CD4-positive, alpha-beta T cell treated with Interleukin-6 at 100 ng/mL for 8 hours (primary cell): ENCODE results near the gene FAAP100.

Experiments
- DNase-seq: peaks from one replicate; pipeline ENCODE4 v3.0.0-alpha.2; 2020; ENCODE audit warnings: mixed read lengths, low spot score

FAAP100 gene

DNA sequence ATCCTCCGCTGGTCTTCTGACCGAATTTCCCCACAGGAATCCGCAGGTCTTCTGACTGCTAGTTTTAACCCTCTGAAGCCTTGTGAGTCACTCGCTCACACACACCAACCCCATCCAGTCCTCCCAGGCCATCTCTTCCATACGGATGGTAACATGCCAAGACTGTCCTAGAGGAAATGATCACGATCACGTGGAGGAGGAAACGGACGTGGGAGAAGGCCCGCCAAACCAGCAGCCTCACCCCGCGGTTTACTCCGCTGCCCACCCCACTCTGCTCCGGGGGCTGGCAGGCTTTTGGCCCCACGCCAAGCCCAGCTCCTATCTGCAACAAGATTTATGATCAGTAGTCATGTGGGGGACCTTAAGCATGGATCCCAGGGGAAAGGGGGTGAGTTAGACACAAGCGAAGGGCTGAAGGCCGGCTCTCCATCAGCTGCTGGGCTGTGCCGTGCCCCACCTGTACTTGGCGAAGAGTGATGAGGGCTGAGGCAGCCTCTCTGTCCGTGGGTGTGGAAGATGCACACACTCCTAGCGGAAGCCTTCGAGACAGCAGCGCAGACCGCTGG, 1.5 kb upstream of the FAAP100 start:
- no peak for DNase-seq

DNA sequence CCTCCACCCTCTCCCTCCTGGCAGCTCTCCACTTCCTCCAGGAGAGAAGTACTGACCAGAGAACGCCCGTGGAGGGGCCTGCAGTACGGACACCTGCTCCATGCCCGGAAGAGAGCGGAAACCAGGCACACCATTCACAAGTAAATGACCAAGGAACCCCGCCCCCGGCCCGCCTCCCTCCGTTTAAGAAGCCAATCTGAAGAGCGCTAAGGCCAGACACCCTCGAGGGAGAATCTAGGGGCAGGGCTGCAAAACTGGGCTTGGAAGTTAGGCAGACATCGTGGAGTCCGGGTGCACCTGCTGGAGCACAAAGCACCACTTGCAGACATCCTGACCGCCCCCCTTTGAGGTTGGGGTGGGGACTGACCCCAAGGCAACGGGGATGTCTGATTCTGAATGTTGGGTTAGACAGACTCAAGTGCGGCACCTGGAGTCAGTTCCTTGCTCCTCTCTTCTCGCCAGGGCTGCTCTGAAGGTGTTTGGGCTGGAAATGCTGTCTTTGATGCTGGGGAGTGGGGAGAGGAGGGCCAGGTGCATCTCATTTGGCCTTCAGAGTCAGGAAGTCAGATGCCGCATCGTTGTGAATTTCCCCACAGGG, 964 bp upstream of the FAAP100 start:
- peak; percentile 78 for DNase-seq

DNA sequence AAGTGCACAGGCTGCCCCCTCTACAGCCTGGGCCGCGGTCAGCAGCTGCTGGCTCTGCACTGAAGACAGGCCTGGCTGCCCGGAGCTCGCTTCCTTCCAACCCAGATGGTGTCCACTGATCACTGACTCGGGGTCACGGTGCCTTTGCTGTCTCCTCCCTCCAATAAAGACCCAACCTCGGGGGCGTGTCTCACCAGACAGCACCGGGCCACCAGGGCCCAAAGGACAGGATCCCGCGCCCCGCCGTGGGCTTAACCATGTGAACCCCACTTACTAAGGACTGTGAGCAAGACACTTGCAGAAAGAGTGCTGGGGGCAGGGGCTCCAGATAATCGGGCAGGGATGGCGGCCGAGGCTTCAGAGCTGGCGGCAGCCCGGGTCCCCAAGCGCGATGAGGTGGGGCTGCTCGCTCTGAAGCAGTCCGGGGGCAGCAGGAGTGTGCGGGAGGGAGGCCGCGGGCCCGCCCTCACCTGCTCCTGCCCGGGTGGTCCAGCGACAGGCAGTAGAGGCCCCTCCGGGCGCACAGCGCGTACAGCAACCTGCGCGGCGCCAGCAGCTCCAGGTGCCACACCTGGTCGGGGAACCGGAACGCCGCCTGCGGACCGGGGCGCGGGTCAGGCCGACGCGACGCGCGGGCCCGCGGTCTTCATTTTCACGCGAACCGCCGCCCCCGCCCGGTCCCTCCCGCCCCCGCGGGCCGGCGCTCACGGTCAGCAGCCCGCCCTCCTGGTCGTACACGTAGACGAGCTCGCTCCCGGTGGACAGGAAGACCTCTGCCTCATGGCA, 502 bp downstream of the FAAP100 start:
- no peak for DNase-seq

GRCh38 chr17:81550830-81551457, 1.2 kb downstream of the FAAP100 start:
- DNase-seq, result no peak

DNA sequence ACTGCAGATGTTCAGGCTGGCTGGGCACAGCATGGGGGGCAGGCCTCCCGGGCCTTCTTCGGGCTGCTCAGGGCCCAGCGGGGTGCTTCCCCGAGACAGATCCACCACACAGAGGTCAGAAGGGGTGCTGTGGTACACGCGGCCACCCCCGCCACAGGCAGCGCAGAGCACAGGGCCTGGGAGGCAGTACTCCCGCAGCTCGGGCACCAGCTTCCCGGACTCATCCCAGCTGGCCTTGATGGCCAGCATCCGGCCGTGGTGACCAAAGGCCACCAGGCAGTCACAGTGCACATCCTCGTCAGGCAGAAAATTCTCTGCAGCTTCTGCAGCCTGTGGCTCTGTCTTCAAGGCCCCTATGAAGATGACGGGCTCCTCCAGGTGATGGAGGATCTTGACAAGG, 1.9 kb downstream of the FAAP100 start:
- no peak for DNase-seq

GRCh38 chr17:81549826-81550225, 2.3 kb downstream of the FAAP100 start:
- no peak for DNase-seq

GRCh38 chr17:81549031-81549557, 3.1 kb downstream of the FAAP100 start:
- DNase-seq, result no peak

- DNase-seq, result no peak
These were observed 4.6 kb downstream of the FAAP100 start for GRCh38 chr17:81547614-81547982.

DNA sequence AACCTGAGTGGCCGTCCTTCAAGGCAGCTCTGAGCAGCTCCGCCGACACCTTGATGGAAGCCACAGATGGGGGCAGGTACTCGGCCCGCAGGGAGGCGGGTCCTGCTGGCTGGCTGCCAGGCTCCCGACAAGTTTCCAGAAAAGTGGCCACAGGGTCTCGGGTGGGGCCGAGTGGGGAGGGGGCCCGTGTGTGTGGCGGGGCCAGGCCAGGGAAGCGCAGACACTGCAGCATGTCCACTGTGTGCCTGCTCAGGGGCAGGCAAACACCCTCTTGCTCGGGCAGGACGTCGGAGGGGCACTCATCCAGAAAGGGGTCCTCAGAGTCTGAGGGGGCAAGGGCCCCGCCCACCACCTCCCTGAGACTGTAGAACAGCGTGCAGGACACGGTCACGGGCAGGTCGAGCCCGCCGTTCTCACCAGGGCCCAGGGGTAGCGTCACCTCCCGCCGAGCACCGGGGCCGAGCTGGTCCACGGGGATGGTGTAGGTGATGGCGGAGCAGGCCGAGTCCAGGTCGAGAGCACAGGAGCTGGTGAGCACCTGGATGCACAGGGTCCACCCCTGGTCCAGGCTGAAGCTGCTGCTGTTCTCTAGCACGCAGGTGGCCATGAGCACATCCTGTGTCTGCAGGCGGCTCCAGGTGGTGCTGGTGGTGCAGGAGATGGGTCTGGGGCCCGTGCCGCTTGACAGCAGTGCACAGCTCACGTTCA, 5.1 kb downstream of the FAAP100 start:
- no peak for DNase-seq

- no peak for DNase-seq
These were observed 6.8 kb downstream of the FAAP100 start for GRCh38 chr17:81545160-81545949.

- DNase-seq, result no peak
These were observed 7.7 kb downstream of the FAAP100 start for GRCh38 chr17:81544281-81544974.

- DNase-seq, result no peak
These were observed 8.4 kb downstream of the FAAP100 start for GRCh38 chr17:81543756-81544155.

GRCh38 chr17:81543339-81543675, 8.8 kb downstream of the FAAP100 start:
- DNase-seq, result no peak

DNA sequence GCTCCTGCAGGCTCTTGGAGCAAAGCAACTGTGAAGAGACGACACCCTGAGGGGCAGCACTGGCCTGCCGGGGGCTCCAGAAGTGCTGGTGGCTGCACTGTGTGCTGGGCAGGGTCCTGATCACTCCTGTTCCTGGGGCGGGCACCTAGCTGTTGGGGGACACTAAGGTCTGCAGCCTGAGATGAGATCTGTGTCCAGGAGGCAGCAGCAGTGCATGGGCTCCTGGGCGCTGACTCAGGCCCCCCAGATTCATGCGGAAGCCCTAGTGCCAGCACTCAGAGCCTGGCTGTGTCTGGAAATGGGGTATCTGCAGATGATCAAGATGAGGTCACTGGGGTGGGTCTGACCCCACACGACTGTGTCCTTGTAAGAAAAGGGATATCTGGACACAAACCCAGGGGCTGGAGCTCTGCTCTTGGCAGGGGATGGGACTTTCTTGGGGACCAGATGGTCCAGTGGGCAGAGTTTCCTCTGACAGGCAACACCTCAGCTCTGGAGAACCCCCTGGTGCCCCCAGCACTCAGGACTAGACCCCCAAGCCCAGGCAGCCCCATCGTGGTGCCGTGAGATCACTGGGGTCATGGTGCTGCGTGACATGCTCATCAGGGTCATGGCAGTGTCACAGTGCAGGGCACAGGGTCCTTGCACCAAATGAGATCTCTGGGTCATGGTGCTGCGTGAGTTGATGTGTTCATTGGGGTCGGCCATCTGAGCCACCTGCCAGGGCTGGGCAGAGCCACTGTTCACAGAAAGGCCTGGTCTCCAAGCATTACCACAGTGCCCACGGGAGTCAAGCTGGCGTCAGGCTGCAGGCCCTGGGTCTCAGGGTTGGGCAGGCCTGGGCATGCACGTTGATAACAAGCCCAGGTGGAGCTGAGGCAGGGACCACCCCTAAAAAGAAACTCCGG, 9.5 kb downstream of the FAAP100 start:
- no peak for DNase-seq

GRCh38 chr17:81541123-81541522, 11.0 kb downstream of the FAAP100 start:
- DNase-seq, result no peak

DNA sequence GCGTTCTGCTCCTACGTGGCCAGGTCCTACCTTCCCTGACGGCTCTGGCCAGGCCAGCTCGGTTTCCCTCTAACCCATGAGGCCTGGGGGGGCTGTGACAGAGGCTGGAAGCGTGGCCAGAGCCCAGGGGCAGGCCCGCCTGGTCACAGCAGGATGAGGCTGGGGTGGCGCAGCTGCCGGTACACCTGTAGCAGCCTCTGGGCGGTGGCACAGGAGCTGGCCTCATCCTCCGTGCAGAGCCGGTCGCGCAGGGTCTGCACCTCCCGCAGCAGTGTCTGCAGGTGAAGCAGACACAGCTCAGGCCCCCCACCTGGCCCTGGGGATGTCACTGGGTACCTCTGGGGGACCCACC, 11.5 kb downstream of the FAAP100 start:
- no peak for DNase-seq

DNA sequence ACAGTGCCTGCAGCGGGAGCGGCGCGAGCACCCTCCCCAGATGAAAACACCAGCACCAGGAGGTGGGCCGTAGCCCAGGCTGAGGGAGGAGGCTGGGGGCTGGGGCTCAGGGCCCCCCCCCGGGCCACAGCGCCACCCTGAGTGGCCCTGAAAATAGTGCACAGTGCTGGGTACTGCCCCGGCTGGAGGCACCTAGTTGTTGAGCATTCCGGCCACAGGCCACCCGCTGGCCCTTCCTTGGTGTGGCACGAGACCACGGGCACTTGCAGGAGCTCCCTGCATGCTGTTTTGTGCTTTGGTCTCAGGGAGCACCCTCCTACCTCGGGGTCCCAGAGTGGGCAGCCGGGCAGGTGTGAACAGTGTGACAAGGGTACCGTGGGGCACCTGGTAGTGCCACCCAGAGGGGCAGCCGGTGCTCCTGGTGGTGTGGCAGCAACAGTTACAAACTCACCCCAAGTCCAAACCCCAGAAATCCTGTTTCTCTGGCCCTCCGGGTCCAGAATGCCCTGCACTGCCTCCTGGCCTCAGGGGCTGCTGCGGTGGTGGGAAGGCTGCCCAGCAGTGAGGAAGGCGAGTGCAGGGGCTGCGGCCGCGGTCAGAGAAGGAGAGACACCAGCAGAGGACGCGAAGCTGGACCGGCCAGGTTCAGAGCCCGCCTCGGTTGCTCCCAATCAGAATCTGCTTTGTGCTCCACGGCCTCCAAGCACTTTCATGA, 12.0 kb downstream of the FAAP100 start:
- DNase-seq, result no peak

- DNase-seq, result no peak
These were observed 12.6 kb downstream of the FAAP100 start for GRCh38 chr17:81539571-81539900.
